GM19035 (cell line): ENCODE measurements around the gene SPATA31D4.
"Not testable (repeated sequence)": the region's sequence is repeated elsewhere in the genome, so short reads cannot be mapped to it uniquely, and the experiment has no call there.

Experiments
- ATAC-seq: cut with Tn5 transposase; IDR thresholded peaks from one replicate; pipeline ENCODE4 v1.9.1; 2021; ENCODE audit not compliant: unreplicated experiment

SPATA31D4 gene

GRCh38 chr9:81928305-81928704 lies at the start of gene SPATA31D4:
SPATA31D4 (plus strand) TSS chr9:81928428; CDS start chr9:81928514, 86 bp downstream.
- ATAC-seq, result not testable (repeated sequence)

GRCh38 chr9:81878530-81878929 lies 49.7 kb upstream of the SPATA31D4 start:
- ATAC-seq, result no peak

GRCh38 chr9:81879501-81879916 lies 48.7 kb upstream of the SPATA31D4 start:
- no peak for ATAC-seq

- ATAC-seq, result no peak
Measured at GRCh38 chr9:81885602-81886001, 42.6 kb upstream of the SPATA31D4 start.

GRCh38 chr9:81886665-81887064 lies 41.6 kb upstream of the SPATA31D4 start:
- ATAC-seq, result no peak

- no peak for ATAC-seq
Measured at GRCh38 chr9:81890104-81890503, 38.1 kb upstream of the SPATA31D4 start.

GRCh38 chr9:81892440-81892839 lies 35.8 kb upstream of the SPATA31D4 start:
- no peak for ATAC-seq

- ATAC-seq, result no peak
Measured at GRCh38 chr9:81893929-81894328, 34.3 kb upstream of the SPATA31D4 start.

- no peak for ATAC-seq
Measured at GRCh38 chr9:81894891-81895290, 33.3 kb upstream of the SPATA31D4 start.

GRCh38 chr9:81896070-81896469 lies 32.2 kb upstream of the SPATA31D4 start:
- ATAC-seq, result no peak

- ATAC-seq, result no peak
Measured at GRCh38 chr9:81898851-81899250, 29.4 kb upstream of the SPATA31D4 start.

GRCh38 chr9:81902196-81902595 lies 26.0 kb upstream of the SPATA31D4 start:
- no peak for ATAC-seq

GRCh38 chr9:81902626-81903025 lies 25.6 kb upstream of the SPATA31D4 start:
- ATAC-seq, result no peak

GRCh38 chr9:81906671-81907070 lies 21.6 kb upstream of the SPATA31D4 start:
- no peak for ATAC-seq

- no peak for ATAC-seq
Measured at GRCh38 chr9:81912135-81912534, 16.1 kb upstream of the SPATA31D4 start.

- ATAC-seq, result no peak
Measured at GRCh38 chr9:81915801-81916505, 12.3 kb upstream of the SPATA31D4 start.

GRCh38 chr9:81918507-81918906 lies 9.7 kb upstream of the SPATA31D4 start:
- ATAC-seq, result not testable (repeated sequence)

GRCh38 chr9:81930147-81930546 lies 1.9 kb downstream of the SPATA31D4 start:
- ATAC-seq, result not testable (repeated sequence)

GRCh38 chr9:81933547-81933946 lies 5.3 kb downstream of the SPATA31D4 start:
- not testable (repeated sequence) for ATAC-seq

- ATAC-seq, result not testable (repeated sequence)
Measured at GRCh38 chr9:81943393-81943792, 15.2 kb downstream of the SPATA31D4 start, which contains the start of gene SPATA31D3. SPATA31D3 (plus strand) TSS chr9:81943500; CDS start chr9:81943586, 86 bp downstream.

- ATAC-seq, result not testable (repeated sequence)
Measured at GRCh38 chr9:81948650-81949049, 20.4 kb downstream of the SPATA31D4 start.

GRCh38 chr9:81953096-81953495 lies 24.9 kb downstream of the SPATA31D4 start:
- no peak for ATAC-seq

- no peak for ATAC-seq
Measured at GRCh38 chr9:81955625-81956024, 27.4 kb downstream of the SPATA31D4 start.
